ENCODE data around the gene TLE3. TPM values are rescaled to one million over a fixed set of nuclear protein-coding genes. Genes with fewer than 3 reads are reported as not detected.

The TLE3 gene
- total RNA-seq, 4 donors from 2014 or later = 39.1 to 275 (median 71.6) TPM

DNA sequence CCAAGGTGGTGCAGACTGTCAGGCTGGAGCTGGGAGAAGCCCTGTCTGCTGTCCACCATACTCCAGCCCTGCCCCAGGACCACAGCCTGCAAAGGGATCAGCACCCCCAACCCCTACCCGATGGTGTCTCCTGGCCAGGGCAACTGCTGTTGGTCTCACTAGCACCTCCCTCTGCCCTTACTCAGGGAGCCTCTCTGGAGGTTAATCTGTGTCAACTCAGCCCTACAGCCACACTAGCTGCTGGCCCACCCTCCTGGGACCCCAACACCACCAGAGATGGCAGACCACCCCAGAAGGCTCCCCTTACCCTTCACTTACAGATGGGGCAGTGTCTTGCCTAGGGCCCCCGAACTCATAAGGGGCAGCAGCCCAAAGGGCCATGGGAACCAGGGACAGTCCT is 65.2 kb downstream of the TLE3 start:
- H3K27ac ChIP-seq = no peak overlapping the region
- WGBS, 2 donors = 69 to 75% methylated on average over 2 of the region's 2 CpGs

DNA sequence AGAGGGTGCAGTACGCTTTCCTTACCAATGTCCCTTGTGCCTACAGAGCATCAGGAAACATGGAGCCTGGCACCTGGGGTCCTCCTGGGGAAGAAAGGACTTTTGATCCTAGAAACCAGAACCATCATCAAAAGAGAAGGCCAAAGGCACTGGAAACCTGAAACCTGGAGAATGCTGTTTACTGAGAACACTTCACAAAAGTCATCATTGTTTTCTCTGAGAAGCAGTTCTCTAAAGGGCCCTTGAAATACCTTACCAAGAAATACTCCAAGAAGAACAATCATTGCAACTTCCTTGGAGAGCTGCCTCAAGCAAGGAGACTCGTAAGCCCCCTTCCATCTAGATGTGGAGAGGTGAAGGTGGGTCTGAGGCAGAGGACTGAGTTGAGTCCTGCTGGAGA is 66.0 kb downstream of the TLE3 start:
- no peaks in the 10 kb centered on the region for H3K27me3 ChIP-seq

More for the DNA sequence above, 65.2 kb downstream of the TLE3 start:
- peaks cover 23 to 40% of the 10 kb centered on the region in 2 donors for H3K4me1 ChIP-seq
- intact Hi-C loops (cut with DNase I) = no loop called here
- DNase-seq = no peak
- H3K4me3 ChIP-seq (replicated peaks in 1 of 3) = no peak overlapping the region
- no peaks in the 10 kb centered on the region for H3K9me3 ChIP-seq
- H3K27me3 ChIP-seq = no peaks in the 10 kb centered on the region
- no peaks in the 10 kb centered on the region for H3K36me3 ChIP-seq
- TF ChIP-seq, protein P1, sequence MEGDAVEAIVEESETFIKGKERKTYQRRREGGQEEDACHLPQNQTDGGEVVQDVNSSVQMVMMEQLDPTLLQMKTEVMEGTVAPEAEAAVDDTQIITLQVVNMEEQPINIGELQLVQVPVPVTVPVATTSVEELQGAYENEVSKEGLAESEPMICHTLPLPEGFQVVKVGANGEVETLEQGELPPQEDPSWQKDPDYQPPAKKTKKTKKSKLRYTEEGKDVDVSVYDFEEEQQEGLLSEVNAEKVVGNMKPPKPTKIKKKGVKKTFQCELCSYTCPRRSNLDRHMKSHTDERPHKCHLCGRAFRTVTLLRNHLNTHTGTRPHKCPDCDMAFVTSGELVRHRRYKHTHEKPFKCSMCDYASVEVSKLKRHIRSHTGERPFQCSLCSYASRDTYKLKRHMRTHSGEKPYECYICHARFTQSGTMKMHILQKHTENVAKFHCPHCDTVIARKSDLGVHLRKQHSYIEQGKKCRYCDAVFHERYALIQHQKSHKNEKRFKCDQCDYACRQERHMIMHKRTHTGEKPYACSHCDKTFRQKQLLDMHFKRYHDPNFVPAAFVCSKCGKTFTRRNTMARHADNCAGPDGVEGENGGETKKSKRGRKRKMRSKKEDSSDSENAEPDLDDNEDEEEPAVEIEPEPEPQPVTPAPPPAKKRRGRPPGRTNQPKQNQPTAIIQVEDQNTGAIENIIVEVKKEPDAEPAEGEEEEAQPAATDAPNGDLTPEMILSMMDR (IDR thresholded peaks at IDR 0.05) = no peak
- TF ChIP-seq POLR2A (IDR thresholded peaks at IDR 0.05) = no peak

DNA sequence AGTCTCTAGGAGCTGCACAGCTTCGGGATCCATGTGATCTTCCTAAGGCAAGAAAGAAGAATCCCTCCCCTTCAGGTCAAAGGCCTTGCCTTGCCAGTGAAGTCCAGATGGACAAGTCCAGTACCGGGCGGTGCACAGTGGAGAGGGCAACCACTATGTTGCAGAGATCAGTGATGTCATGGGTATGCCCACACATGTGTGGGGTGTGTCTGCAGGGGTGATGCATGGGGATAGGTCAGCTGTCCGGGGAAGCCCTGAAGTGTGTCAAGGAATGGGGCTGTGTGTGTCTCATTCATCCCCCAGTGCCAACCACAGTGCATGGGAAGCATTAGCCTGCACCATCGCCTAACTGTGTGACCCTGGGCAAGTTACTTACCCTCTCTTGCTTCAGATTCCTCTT is 66.5 kb downstream of the TLE3 start:
- H3K4me3 ChIP-seq (replicated peaks in 1 of 3) = no peak overlapping the region
- H3K4me1 ChIP-seq = peaks cover 23 to 40% of the 10 kb centered on the region in 2 donors
- WGBS, 2 donors = 95 to 98% methylated on average over 5 of the region's 5 CpGs
- intact Hi-C loops (cut with DNase I) = no loop called here
- H3K9me3 ChIP-seq = no peaks in the 10 kb centered on the region
- H3K27me3 ChIP-seq = no peaks in the 10 kb centered on the region
- no peak for TF ChIP-seq POLR2A (IDR thresholded peaks at IDR 0.05)
- TF ChIP-seq, protein P1 (IDR thresholded peaks at IDR 0.05) = no peak
- no peaks in the 10 kb centered on the region for H3K36me3 ChIP-seq
- peak overlapping the region in 2 of 3 donors; percentile 34 to 54 for H3K27ac ChIP-seq
- no peak for DNase-seq

More for the DNA sequence above, 66.0 kb downstream of the TLE3 start:
- Histone ChIP-seq H3K4me3 (replicated peaks in 1 of 3) (no peak overlapping the region), H3K27ac (peak overlapping the region in 2 of 3 donors; percentile 34 to 54), H3K36me3 (no peaks in the 10 kb centered on the region), H3K4me1 (peaks cover 23 to 40% of the 10 kb centered on the region in 2 donors), H3K9me3 (no peaks in the 10 kb centered on the region)
- 62 to 64% methylated on average over 2 of the region's 2 CpGs for WGBS, 2 donors
- no peak for DNase-seq
- TF ChIP-seq, protein P1 (IDR thresholded peaks at IDR 0.05) = no peak
- TF ChIP-seq POLR2A (IDR thresholded peaks at IDR 0.05) = no peak
- intact Hi-C loops (cut with DNase I) = no loop called here

DNA sequence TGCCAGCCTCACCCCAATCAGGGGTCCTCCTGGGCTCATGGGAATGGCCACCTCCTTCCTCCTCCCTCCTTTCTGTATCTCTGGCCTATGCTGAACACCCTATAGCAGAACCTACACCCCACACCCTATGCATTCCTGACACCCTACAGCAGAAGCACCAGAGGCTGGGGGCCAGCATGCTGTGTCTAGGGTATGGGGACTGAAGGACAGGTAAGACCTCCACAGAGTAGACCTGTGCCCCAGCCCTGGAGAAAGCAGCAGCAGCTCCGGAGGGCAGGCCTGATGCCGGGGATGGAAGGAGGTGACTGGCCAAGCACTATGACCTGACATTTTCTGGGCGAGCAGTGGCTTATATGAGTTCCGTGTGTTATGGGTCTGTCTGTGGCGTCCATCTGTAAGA is 66.9 kb downstream of the TLE3 start:
- H3K4me1 ChIP-seq = peaks cover 23 to 42% of the 10 kb centered on the region in 2 donors
- no peaks in the 10 kb centered on the region for H3K9me3 ChIP-seq
- H3K27me3 ChIP-seq = no peaks in the 10 kb centered on the region
- peak overlapping the region in 2 of 3 donors; percentile 34 to 54 for H3K27ac ChIP-seq
- no peaks in the 10 kb centered on the region for H3K36me3 ChIP-seq
- 98 to 100% methylated on average over 5 of the region's 5 CpGs for WGBS, 2 donors
- intact Hi-C loops (cut with DNase I) = no loop called here
- DNase-seq = no peak
- no peak overlapping the region for H3K4me3 ChIP-seq (replicated peaks in 1 of 3)
- TF ChIP-seq POLR2A (IDR thresholded peaks at IDR 0.05) = no peak
- TF ChIP-seq, protein P1 (IDR thresholded peaks at IDR 0.05) = no peak

DNA sequence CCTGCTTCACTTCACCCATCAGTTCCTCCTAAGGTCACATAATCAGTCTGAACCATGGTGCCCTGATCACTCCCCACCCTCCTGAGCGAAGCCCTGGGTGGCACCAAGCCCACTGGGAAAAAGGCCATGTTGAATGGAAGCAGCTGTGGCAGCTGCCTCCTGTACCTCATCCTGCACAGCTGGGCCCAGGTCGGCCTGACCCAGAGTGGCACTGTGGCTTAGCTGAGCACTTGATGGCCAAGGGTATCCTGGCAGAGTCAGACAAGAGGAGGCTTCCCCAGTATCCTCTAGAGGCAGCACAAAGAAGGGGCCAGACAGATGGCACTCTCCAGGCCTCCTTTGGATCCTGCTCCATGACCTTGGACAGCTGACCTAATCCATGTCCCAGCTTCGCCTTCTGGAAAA is 68.4 kb downstream of the TLE3 start:
- no peaks in the 10 kb centered on the region for H3K9me3 ChIP-seq
- DNase-seq = no peak
- intact Hi-C loops (cut with DNase I) = loop anchor here (10.0 kb wide), 1 partner anchor 256 kb away; no protein-coding TSS in a partner anchor
- WGBS, 2 donors = 82 to 87% methylated on average over 3 of the region's 3 CpGs
- H3K27ac ChIP-seq = no peak overlapping the region
- H3K4me1 ChIP-seq = peaks cover 34 to 57% of the 10 kb centered on the region in 2 donors
- no peaks in the 10 kb centered on the region for H3K27me3 ChIP-seq
- no peak for TF ChIP-seq POLR2A (IDR thresholded peaks at IDR 0.05)
- TF ChIP-seq, protein P1 (IDR thresholded peaks at IDR 0.05) = no peak
- no peaks in the 10 kb centered on the region for H3K36me3 ChIP-seq
- H3K4me3 ChIP-seq (replicated peaks in 1 of 3) = no peak overlapping the region
